Adrenal gland (tissue), 12 donors: ENCODE results near the gene CFAP90. TPM values are rescaled to one million over a fixed set of nuclear protein-coding genes. Genes with fewer than 3 reads are reported as not detected.

Experiments
- DNase-seq, 7 donors: peaks; one replicate each; pipeline ENCODE4 v3.0.0-alpha.2; 2019 to 2020
- H3K27ac ChIP-seq, 5 donors: fragments of 200-600 bp; sonication (generic) in 4 of 5; 1 replicate in 3 of 5; 2 replicates in 2 of 5; pipeline versions ENCODE4 v1.5.1 to v1.8.0; 2016 to 2020; ENCODE audit warnings: mild to moderate bottlenecking in 1 of 5
- H3K27me3 ChIP-seq: fragments of 200-600 bp; 2 replicates; pipeline ENCODE4 v1.8.0; 2021
- H3K36me3 ChIP-seq, 2 donors: fragments of 200-600 bp; replicated peaks in 1 of 2; 1 replicate in 1 of 2; 2 replicates in 1 of 2; pipeline versions ENCODE4 v1.5.1 to v1.8.0; 2018 to 2022
- H3K4me1 ChIP-seq, 2 donors: fragments of 200-600 bp; replicated peaks in 1 of 2; 1 replicate in 1 of 2; 2 replicates in 1 of 2; pipeline versions ENCODE4 v1.5.1 to v1.8.0; 2018 to 2021
- H3K4me3 ChIP-seq, 4 donors: fragments of 200-600 bp; sonication (generic) in 3 of 4; one replicate each; pipeline ENCODE4 v1.5.1; 2016 to 2018
- H3K9me3 ChIP-seq, 3 donors: fragments of 200-600 bp; sonication (generic) in 1 of 3; replicated peaks in 1 of 3; 1 replicate in 2 of 3; 2 replicates in 1 of 3; pipeline versions ENCODE4 v1.5.1 to v1.8.0; 2016 to 2021
- CTCF ChIP-seq, 6 experiments: fragments of 450-650 bp in 4 of 6; fragments of 200-600 bp in 2 of 6; sonication (generic) in 1 of 6; IDR thresholded peaks; 1 replicate in 5 of 6; 2 replicates in 1 of 6; pipeline versions ENCODE4 v1.5.1 to v1.8.0; 2016 to 2021; ENCODE audit warnings: antibody characterized with exemption in 6 of 6, mild to moderate bottlenecking in 2 of 6, moderate library complexity in 1 of 6
- POLR2A ChIP-seq, 2 donors: fragments of 450-650 bp; IDR thresholded peaks; one replicate each; pipeline ENCODE4 v1.6.1; 2017; ENCODE audit warnings: antibody characterized with exemption in 2 of 2, mild to moderate bottlenecking in 2 of 2, moderate library complexity in 1 of 2
- WGBS, 4 donors: extraction: QIAGEN DNeasy Blood & Tissue Kit in 2 of 4; methylation state at CpG; one replicate each; pipeline versions ENCODE4 v1.1.5 to v1.1.7; 2013 to 2017; 5-methylcytosine and 5-hydroxymethylcytosine counted together
- intact Hi-C, 2 donors: fragments of 100-400 bp; cut with DNase I; formaldehyde crosslinking; loops; one replicate each; pipeline versions ENCODE4 v1.14.1 to v1.15.0; 2022 to 2023
- polyA plus RNA-seq, 3 donors: library from polyadenylated mRNA; stranded (reverse); fragments of 200-250 nt in 2 of 3; fragments of 350-450 nt in 1 of 3; fragmentation: Illumina TruSeq in 1 of 3; extraction: RNeasy Lipid Tissue Mini Kit (QIAGEN cat#74804) in 1 of 3; gene quantifications; one replicate each; pipeline ENCODE4 v1.2.3, GENCODE V29; 2013 to 2014
- total RNA-seq, 9 donors: library from RNA; depleted of rRNA in 4 of 9; stranded (reverse); fragments of >200 nt in 4 of 9; fragments of 120-200 nt in 1 of 9; fragmentation: NEBNext Ultra II Directional in 1 of 9; extraction: Animal tissue kit (Norgen Biotek cat#: 25700) in 1 of 9; gene quantifications; one replicate each; pipeline versions ENCODE4 v1.1.0 to v1.2.4, GENCODE V29; 2013 to 2023
- donor health status: healthy with polysubstance abuse.
- donor health status: Bipolar disorder and iron deficiency.
- donor health status: DM: yes; HTN: yes; CAD: no.
- donor health status: DM: no; HTN: no; CAD: no.
- donor health status: DM: no; HTN: no; CAD: no.
- donor health status: DM: yes; HTN: yes; CAD: no.

The CFAP90 gene
- total and polyA plus RNA-seq, 12 donors, result 0.11 to 1.3 (median 0.39) TPM; not detected in 3

DNA sequence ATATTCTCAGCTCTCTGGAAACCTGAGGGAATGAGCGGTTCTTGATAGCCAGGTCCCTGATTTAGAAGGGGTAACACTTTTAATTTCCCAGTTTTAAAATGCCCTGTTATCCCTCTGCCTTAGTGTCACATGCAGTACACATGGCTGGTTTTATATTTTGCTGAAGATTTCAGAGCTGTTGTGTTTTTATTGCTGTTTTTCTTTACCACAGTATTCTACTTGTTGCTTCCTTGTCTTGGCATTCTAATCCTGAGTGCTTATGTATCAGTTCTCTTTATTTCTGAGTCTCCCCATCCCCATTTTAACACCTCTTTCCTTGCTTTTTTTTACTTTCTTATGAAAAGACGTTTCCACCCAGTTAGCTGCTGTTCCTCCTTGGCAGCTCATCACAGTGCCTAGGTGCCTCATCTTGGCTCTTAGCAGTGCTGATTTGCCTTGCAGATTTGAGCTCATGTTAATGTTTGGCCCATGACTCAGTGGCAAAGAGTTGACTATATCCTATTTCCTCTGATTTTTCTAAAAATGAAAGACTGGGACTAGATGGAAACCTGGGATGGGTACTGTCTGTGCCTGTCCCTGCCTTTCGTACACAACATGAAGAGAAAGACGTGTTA, 21.7 kb upstream of the CFAP90 start:
- no peak for DNase-seq
- H3K36me3 ChIP-seq, result peaks cover 0 to 14% of the 10 kb centered on the region in 2 donors
- H3K4me1 ChIP-seq, result peaks cover 2 to 34% of the 10 kb centered on the region in 2 donors
- 77 to 87% (median 80%) methylated on average over 4 of the region's 4 CpGs for WGBS, 4 donors
- H3K9me3 ChIP-seq, result no peaks in the 10 kb centered on the region
- intact Hi-C loops, result no loop called here
- no peak overlapping the region for H3K27ac ChIP-seq
- H3K4me3 ChIP-seq, result no peak overlapping the region
- TF ChIP-seq CTCF (IDR thresholded peaks at IDR 0.05), result no peak
- TF ChIP-seq POLR2A (IDR thresholded peaks at IDR 0.05), result no peak
- H3K27me3 ChIP-seq, result no peaks in the 10 kb centered on the region

DNA sequence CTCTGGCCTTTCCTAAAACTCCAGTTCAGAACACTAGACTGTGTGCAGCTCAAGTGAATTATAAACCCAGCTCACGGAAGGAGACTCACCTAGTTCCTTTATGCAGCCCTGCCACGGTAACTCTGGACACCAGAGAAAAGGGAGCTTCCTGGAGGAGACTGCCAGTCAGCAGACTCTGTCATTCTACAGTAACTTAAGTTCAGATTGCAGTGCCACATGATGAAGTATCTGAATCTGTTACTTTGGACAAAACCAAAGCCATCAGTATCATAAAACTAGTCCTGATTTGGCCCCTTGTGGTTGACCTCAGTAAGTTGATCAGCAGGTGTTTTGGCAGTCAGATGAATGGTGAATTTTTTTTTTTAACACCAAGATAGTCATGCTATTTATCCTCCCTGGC, 20.7 kb upstream of the CFAP90 start:
- no peaks in the 10 kb centered on the region for H3K9me3 ChIP-seq
- no peaks in the 10 kb centered on the region for H3K27me3 ChIP-seq
- peaks cover 11 to 34% of the 10 kb centered on the region in 2 donors for H3K4me1 ChIP-seq
- intact Hi-C loops, result no loop called here
- TF ChIP-seq POLR2A (IDR thresholded peaks at IDR 0.05), result no peak
- TF ChIP-seq CTCF (IDR thresholded peaks at IDR 0.05), result no peak
- no peak for DNase-seq
- 82 to 100% (median 92%) methylated on average over 2 of the region's 2 CpGs for WGBS, 4 donors
- H3K4me3 ChIP-seq, result no peak overlapping the region
- H3K36me3 ChIP-seq, result peaks cover 0 to 14% of the 10 kb centered on the region in 2 donors
- H3K27ac ChIP-seq, result no peak overlapping the region

DNA sequence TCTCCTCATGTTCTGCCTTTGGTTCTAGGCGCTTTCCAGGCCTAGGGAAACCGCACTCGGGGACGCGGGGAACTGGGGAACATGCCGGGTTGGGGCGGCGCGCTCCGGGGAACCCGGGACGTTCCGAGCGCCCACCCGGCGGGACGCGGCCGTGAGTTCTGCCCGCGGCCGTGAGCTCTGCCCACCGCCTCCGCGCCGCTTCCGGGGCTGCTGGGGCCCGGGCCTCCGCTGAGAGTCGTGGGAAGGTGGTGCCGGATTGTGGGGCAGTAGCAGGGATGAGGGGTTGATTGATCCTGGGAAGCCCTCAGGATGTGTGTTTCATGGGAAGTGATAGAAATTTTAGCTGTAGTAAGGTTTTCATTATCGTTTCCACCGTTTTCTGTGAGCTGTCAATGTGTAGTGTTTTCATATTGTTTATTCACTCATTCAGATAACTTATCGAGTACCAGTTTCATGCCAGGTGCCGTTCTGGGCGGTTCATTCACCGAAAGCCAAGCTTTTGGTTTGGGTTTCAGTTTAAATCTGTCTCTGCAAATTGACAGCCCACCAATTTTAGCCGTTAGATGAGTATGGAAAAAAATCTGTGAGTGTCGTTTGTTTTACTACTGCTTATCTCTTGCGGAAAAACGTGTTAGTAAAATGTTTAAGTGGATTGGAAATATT, 18.7 kb upstream of the CFAP90 start:
- Histone ChIP-seq H3K27ac (peak overlapping the region in 4 of 5 donors; percentile 83 to 90 (median 84)), H3K4me3 (peak overlapping the region; percentile 76 to 94 (median 84)), H3K9me3 (no peaks in the 10 kb centered on the region), H3K27me3 (no peaks in the 10 kb centered on the region), H3K36me3 (peaks cover 0 to under 1% of the 10 kb centered on the region in 2 donors), H3K4me1 (peaks cover 16 to 51% of the 10 kb centered on the region in 2 donors)
- intact Hi-C loops, result no loop called here
- no peak for DNase-seq
- no peak for TF ChIP-seq POLR2A (IDR thresholded peaks at IDR 0.05)
- TF ChIP-seq CTCF (IDR thresholded peaks at IDR 0.05), result no peak
- 1% methylated on average over 30 to 41 of the region's 41 CpGs for WGBS, 4 donors

DNA sequence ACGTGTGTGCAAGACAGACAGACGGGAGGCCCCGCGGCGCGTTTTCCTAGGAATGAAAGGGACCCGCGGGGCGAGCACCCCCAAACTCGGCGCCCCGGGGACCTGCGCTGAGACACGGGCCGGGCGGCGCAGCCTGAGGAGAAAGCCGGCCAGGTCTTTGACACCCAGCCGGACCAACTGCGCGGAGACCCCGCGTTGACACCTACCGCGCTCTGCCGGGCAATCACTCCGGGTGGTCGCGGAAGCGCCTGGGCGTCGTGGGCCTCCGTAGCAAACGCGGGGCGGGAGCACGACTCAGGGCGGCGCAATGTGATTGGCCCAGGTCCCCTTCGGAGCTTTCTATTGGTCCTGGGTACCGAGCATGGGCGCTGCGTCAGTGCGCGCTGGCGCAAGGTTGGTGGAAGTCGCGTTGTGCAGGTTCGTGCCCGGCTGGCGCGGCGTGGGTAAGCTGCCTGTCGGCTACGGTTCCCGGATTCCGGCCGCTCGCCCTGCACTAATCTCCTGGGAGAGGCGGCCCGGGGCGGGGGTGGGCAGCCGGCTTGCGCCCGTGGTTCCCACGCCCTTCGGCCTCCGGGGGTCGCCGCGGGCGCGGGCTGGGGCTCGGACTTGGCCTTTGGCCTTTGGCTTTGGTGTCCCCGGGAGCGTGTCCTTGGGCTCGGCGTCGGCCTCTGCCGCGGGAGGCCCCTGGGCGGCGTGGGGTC, 18.0 kb upstream of the CFAP90 start, which contains the start of the genes FASTKD3 and MTRR:
Gene FASTKD3 (minus strand): TSS at position 259 of the 701 bp plus-strand sequence. CDS start 948 bp downstream, outside the sequence.
Gene MTRR (plus strand): TSS at position 376 of the 701 bp plus-strand sequence. CDS start 1,647 bp downstream, outside the sequence.
- Histone ChIP-seq H3K36me3 (peaks cover 0 to 4% of the 10 kb centered on the region in 2 donors), H3K4me1 (peaks cover 16 to 51% of the 10 kb centered on the region in 2 donors), H3K4me3 (peak within 1 kb of the TSS; percentile 76 to 94 (median 84)), H3K27ac (peak within 1 kb of the TSS; percentile 71 to 90 (median 84)), H3K9me3 (no peaks in the 10 kb centered on the region), H3K27me3 (no peaks in the 10 kb centered on the region)
- peak; percentile 92 to 97 (median 95) for DNase-seq
- intact Hi-C loops, result no loop called here
- 0% methylated on average over 12 to 83 of the region's 83 CpGs for WGBS, 4 donors
- TF ChIP-seq CTCF (IDR thresholded peaks at IDR 0.05) (no peak), POLR2A (IDR thresholded peaks at IDR 0.05) (peak; percentile 74 to 91)
